ENCODE data around the gene NELL2.

The NELL2 gene

DNA sequence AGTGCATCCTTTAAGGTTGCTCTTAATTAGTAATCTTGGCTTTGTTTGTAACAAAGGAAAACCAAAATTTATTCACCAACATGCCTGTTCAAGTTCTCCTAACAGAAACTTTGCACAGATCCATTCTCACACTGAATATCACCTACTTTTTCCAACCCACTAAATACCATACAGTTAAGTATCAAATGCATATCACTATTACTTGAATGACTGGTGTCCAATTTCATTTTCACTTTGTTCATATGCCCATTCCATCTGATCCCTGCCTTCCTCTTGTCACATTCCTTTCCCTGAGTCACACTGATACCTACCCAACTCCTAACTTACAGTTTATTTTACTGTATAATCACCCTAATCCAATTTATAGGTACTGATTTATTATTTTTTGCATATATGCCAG, 286.4 kb downstream of the NELL2 start:
- DNase-seq = no peak

GRCh38 chr12:44588651-44589050, 287.5 kb downstream of the NELL2 start:
- DNase-seq = no peak

DNA sequence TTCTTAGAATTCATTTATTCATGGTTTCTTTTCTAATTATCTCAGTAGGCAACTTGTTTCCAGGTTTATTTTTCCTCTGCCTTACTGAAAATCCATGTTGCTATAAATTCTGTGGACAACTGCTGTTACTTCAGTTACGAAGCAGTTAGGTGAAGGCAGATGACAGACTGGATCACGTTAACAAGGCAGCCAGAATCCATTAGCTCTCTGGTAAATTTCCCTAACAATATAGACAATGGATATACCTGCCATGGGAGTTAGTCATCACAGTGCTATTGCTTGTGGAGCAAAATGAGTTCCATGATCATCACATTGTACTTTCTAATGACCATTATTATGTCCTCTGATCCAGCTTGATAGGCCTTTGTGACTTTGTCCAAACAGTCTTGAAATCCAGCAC, 291.5 kb downstream of the NELL2 start:
- no peak for DNase-seq

DNA sequence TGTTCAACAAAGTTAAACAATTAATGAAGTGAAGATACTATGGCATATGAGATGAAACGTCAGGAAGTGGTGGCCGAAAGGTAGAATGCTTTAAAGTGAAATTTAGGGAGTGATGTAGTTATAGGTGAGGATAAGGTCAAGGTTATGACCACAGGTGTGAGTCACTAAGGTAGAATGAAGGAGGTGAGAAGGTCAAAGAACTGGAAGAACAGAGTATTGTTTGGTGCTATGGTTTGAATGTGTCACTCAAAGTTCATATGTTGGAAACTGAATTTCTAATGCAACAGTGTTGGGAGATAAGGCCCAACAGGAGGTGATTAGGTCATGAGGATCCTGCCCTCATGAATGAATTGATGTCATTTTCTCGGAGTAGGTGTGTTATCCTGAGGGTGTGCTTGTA, 293.6 kb downstream of the NELL2 start:
- DNase-seq = no peak

DNA sequence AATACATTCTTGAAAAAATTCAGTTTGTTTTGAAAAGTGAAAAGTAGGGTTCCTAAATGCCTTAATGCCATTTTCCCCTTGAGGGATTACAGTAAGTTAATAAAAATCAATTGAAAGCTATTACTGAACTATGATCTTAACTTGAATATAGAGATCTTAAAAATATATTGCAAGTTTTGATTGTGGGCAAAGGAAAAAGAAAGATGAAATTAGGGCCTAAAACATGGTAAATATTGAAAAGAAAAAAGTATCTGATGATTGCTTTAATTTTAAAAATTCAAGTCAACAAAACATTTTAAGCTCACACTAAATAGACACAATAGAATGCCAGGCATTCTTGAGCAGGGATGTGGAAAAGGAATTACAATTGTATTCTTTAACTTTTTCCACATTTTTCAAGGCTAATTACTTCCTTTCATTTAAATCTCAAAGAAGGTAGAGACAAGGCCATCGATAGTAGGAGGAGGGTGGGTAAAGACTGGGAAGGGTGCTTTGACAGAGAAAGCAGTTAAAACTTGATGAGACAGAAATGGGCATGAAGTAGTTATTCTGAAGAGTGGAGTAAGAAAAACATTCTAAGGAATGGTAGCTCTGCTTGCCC, 294.4 kb downstream of the NELL2 start:
- DNase-seq = no peak

DNA sequence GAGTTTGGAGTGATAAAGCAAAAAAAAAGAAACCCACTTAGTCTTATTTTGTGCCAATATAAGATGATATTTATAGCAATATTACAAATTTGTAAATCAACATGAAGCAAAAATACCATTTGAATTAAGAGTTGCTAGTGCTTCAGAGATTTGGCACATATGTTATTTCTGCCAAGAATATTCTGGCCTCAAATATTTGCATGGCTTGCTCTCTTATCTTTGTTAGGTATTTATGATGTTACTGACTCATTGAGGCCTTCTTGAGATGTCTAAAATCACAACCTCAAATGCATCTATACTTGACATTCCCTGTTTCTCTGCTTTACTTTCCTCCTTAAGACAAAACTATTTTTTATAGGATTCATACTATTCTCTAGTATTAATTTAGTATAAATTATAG, 301.5 kb downstream of the NELL2 start:
- DNase-seq = no peak

DNA sequence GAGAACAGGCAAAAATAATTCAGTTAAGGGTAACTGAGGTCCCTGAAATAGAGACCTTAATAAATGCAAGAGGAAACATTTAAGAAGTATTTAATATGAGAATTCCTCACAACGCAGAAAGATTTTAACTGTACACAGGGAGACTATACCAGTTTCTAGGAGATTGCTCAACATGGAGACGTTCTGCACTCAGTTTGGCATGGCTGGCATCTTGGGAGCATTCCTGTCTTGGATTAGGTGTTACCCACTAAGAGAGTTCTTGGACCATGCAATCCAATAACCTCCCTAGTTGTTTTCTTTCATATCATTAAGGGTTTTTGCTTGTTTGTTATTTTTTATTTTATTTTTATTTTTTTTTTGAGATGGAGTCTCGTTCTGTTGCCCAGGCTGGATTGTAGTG, 302.4 kb downstream of the NELL2 start:
- DNase-seq = no peak

GRCh38 chr12:44571006-44571550, 305.0 kb downstream of the NELL2 start:
- DNase-seq = no peak

DNA sequence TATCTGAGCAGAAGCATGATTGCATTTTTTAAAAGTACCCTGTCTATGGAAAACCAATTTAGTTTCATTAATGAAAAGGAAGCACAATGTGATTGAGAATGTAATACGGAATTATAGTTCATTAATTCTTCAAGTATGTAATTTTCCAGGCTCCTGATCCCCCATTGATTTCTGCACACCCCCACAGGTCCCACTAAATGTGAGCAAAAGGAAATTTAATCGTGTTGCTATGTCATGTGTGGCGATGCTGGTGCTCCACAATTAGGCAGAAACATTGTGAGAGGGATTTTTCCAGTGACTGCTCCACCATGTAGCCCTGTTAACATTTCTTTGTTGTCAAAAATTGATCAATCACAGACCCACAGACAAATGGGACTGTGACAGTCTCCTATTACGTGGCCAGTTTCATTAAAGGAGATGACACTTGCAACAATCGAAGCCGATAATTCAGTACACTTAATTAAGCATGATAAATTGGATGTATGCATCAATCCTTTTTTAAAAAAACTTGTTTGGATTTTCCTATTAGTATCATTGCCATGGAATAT, 306.0 kb downstream of the NELL2 start:
- DNase-seq = no peak

- no peak for DNase-seq
Measured at GRCh38 chr12:44565163-44565562, 311.0 kb downstream of the NELL2 start.

DNA sequence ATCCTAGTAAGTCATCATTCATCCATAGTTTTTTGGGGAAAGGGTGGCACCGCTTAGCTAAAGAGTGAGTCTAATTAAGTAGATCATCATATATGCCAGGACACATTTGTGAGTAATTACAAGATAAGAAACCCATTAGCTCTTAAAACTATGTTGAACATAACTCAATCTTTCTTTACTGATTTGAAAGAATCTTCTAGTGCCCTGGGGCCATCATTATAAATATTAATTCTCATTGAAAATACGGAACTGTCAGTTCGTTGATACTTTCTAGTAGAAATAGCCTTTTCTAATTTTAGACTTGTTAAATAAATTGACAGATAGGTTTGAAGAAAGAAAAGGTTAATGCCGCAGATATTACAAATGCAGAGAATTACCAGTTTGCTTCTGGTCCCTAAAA, 312.6 kb downstream of the NELL2 start:
- DNase-seq = no peak

GRCh38 chr12:44558340-44559100, 317.6 kb downstream of the NELL2 start:
- DNase-seq = no peak

DNA sequence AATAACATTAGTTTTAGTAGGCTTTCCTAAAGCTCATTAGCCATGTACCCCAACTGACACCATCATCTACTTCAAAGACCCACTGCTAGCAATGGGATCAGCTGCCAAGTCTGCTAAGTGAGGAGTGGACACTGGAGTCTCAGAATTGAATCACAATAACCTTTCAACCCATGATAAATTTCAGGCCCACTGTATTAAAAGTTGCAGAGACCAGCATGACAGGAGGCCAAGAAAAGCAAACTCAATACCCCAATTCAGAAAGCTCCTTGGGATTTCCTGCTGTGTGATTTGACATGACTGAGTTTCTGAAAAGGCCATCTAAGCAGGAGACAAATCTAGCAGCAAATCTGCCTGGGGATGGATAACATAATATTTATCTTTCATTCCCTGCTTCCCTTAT, 320.7 kb downstream of the NELL2 start:
- no peak for DNase-seq

DNA sequence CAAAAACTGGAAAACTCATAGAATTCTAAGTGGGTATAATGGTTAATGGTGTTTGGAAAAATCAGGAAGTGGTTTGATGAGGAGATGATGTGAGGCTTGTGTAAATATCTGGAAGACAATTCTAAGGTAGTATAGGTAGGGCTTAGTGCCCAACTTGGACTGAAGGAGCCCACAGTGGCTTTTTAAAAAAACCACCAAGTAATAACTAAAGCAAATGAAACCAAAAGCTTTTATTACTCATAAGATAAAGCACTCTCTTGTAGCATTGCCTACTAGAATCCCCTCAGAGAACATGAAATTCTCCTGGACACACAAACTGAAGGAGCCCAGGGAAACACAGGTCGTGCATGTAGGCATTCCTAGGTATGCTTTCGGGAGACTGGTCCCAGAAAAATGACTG, 324.5 kb downstream of the NELL2 start:
- no peak for DNase-seq

GRCh38 chr12:44550377-44550776, 325.7 kb downstream of the NELL2 start:
- DNase-seq = no peak

- DNase-seq = no peak
Measured at GRCh38 chr12:44546060-44546459, 330.1 kb downstream of the NELL2 start.

DNA sequence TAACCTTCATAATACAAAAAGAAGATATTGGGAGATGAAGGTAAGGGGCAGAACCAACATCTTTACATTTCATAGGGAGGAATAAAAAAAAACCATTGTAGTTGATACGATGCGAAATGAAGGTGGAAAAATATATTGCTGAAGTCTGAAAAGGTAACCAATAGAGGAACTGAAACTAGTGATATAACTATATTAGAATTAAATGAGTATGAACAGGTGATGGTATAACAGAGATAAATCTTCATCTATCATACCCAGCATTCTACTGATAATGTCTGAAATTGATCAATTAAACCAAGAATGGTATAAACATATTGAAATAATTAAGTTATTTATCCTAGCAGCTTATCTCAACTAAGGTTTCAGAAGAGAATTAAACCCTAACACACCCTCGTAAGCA, 332.1 kb downstream of the NELL2 start:
- DNase-seq = no peak

- DNase-seq = no peak
Measured at GRCh38 chr12:44542716-44543115, 333.4 kb downstream of the NELL2 start.

DNA sequence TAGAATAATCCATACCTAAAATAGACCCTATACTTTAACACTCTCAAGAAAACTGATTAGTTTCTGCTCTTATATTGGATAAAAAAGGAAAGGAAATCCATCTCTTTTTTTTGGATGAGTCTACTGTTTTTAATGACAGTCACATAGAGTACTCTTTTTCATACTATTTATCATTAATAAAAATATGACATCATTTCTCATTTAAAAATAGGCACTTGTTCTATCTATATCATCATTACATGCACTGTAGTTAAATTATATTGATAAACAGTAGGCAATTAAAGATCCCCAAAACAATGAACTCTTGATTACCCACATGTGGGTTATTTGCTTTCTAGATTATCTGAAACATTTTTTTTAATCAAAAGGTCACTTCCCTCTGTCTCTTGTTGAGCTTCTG, 338.8 kb downstream of the NELL2 start:
- DNase-seq = no peak

GRCh38 chr12:44532940-44533339, 343.2 kb downstream of the NELL2 start:
- DNase-seq = no peak

GRCh38 chr12:44531320-44531971, 344.7 kb downstream of the NELL2 start:
- no peak for DNase-seq

- DNase-seq = no peak
Measured at GRCh38 chr12:44526655-44527182, 349.4 kb downstream of the NELL2 start.

Measured in EL (cell line).